ENCODE measurements around the gene IFI6.

GRCh38 chr1:27645071-27645415 lies 26.9 kb downstream of the IFI6 start:
- no peak for TF ChIP-seq CTCF (conservative IDR thresholded peaks at IDR 0.05)
- TF ChIP-seq EZH2 (IDR thresholded peaks at IDR 0.05; ENCODE audit: low read depth), result no peak

Measured in PC-9 (cell line).